Measurements from ENCODE around the gene PDGFC.

GRCh38 chr4:156924774-156925315 lies 46.8 kb downstream of the PDGFC start:
- TF ChIP-seq EZH2phosphoT487 (IDR thresholded peaks at IDR 0.05; ENCODE audit: borderline replicate concordance, low read depth, low read length) (no peak), CTCF (conservative IDR thresholded peaks at IDR 0.05; ENCODE audit: low read length) (no peak)

Data from OCI-LY7 (cell line).